ENCODE data around the gene OTX2. TPM values are rescaled to one million over a fixed set of nuclear protein-coding genes. Genes with fewer than 3 reads are reported as not detected.

The OTX2 gene
- total and polyA plus RNA-seq, 2 of the 4 experiments (the other 2 are of a cell fraction): not detected

DNA sequence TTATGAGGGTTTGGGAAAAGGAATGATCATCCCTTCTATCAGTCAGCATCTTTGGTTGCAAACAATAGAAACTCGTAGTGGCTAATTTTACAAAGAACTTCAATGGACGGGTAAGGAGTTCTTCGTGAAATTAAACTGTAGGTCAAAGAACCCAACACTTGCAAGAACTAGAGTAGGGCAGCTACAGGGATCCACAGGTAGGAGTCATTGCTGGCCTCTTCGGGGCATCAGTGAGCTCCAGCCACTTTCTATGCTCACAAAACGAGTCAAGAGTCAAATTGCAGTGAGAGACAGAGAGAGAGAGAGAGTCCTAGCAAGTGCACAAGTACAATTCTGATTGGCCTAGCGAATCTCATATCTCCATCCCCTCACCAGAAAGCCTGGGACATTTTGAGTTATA is 29.9 kb upstream of the OTX2 start:
- H3K79me1 ChIP-seq (ENCODE audit: low read depth in 1 of 2, low read length in 2 of 2): no peaks in the 10 kb centered on the region
- no peak overlapping the region for H3K9ac ChIP-seq (ENCODE audit: low read depth, low read length)
- H2AK9ac ChIP-seq (replicated peaks; ENCODE audit: low read depth, low read length, poor library complexity): no peak overlapping the region
- no peak overlapping the region for H2AFZ ChIP-seq (replicated peaks; ENCODE audit: low read length, poor library complexity)
- H2AK5ac ChIP-seq (ENCODE audit: low read depth, low read length): no peak overlapping the region
- H3K27ac ChIP-seq (ENCODE audit: insufficient read depth, low read length): no peak overlapping the region
- no peaks in the 10 kb centered on the region for H3K27me3 ChIP-seq (ENCODE audit: control insufficient read depth, insufficient read depth, low read length)
- no TSS peak for BruUV-seq (replicated peaks)
- no peak overlapping the region for H3K4me3 ChIP-seq (ENCODE audit: insufficient read depth, low read depth, low read length)
- H3K14ac ChIP-seq (replicated peaks; ENCODE audit: low read depth, low read length): no peak overlapping the region
- no peak overlapping the region for H2BK20ac ChIP-seq (ENCODE audit: low read depth, low read length)
- H2BK15ac ChIP-seq (ENCODE audit: low read depth, low read length): no peak overlapping the region
- ChIA-PET CTCF (interaction anchor here (1.5 kb wide), 1 partner anchor 25 kb away, joined by 3 read pairs; no protein-coding TSS in a partner anchor), POLR2A (ENCODE audit: unreplicated experiment) (no interaction called here)
- intact Hi-C loops (cut with micrococcal nuclease): no loop called here
- H4K5ac ChIP-seq (ENCODE audit: low read depth, low read length): no peak overlapping the region
- TF ChIP-seq FOS (IDR thresholded peaks at IDR 0.05; ENCODE audit: low read depth, low read length) (no peak), RAD21 (IDR thresholded peaks at IDR 0.05; ENCODE audit: low read length) (no peak), SMC3 (IDR thresholded peaks at IDR 0.05; ENCODE audit: low read depth, low read length) (no peak), POLR2A (IDR thresholded peaks at IDR 0.05; ENCODE audit: low read depth, low read length) (no peak), CHD1 (IDR thresholded peaks at IDR 0.05; ENCODE audit: low read depth, low read length) (no peak), NFE2L2 (IDR thresholded peaks at IDR 0.05; ENCODE audit: low read depth, low read length) (no peak), BHLHE40 (IDR thresholded peaks at IDR 0.05; ENCODE audit: low read depth, low read length) (no peak), MAZ (IDR thresholded peaks at IDR 0.05; ENCODE audit: borderline replicate concordance, low read depth, low read length) (no peak), RCOR1 (IDR thresholded peaks at IDR 0.05; ENCODE audit: insufficient replicate concordance, low read length) (no peak), MAFK (IDR thresholded peaks at IDR 0.05; ENCODE audit: low read depth, low read length) (no peak), RFX5 (IDR thresholded peaks at IDR 0.05; ENCODE audit: low read depth, low read length) (no peak), MXI1 (IDR thresholded peaks at IDR 0.05; ENCODE audit: borderline replicate concordance, low read depth, low read length) (no peak), CEBPB (IDR thresholded peaks at IDR 0.05; ENCODE audit: low read depth, low read length) (no peak)
- TF ChIP-seq, protein P1, sequence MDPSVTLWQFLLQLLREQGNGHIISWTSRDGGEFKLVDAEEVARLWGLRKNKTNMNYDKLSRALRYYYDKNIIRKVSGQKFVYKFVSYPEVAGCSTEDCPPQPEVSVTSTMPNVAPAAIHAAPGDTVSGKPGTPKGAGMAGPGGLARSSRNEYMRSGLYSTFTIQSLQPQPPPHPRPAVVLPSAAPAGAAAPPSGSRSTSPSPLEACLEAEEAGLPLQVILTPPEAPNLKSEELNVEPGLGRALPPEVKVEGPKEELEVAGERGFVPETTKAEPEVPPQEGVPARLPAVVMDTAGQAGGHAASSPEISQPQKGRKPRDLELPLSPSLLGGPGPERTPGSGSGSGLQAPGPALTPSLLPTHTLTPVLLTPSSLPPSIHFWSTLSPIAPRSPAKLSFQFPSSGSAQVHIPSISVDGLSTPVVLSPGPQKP (IDR thresholded peaks at IDR 0.05; ENCODE audit: borderline replicate concordance, low read depth, low read length): no peak
- TF ChIP-seq, protein P2, sequence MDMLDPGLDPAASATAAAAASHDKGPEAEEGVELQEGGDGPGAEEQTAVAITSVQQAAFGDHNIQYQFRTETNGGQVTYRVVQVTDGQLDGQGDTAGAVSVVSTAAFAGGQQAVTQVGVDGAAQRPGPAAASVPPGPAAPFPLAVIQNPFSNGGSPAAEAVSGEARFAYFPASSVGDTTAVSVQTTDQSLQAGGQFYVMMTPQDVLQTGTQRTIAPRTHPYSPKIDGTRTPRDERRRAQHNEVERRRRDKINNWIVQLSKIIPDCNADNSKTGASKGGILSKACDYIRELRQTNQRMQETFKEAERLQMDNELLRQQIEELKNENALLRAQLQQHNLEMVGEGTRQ (IDR thresholded peaks at IDR 0.05; ENCODE audit: low read depth, low read length): no peak
- TF ChIP-seq, protein P3, sequence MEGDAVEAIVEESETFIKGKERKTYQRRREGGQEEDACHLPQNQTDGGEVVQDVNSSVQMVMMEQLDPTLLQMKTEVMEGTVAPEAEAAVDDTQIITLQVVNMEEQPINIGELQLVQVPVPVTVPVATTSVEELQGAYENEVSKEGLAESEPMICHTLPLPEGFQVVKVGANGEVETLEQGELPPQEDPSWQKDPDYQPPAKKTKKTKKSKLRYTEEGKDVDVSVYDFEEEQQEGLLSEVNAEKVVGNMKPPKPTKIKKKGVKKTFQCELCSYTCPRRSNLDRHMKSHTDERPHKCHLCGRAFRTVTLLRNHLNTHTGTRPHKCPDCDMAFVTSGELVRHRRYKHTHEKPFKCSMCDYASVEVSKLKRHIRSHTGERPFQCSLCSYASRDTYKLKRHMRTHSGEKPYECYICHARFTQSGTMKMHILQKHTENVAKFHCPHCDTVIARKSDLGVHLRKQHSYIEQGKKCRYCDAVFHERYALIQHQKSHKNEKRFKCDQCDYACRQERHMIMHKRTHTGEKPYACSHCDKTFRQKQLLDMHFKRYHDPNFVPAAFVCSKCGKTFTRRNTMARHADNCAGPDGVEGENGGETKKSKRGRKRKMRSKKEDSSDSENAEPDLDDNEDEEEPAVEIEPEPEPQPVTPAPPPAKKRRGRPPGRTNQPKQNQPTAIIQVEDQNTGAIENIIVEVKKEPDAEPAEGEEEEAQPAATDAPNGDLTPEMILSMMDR (conservative IDR thresholded peaks at IDR 0.05; ENCODE audit: low read depth, low read length): no peak
- no peak overlapping the region for H3K56ac ChIP-seq (ENCODE audit: extremely low read depth, insufficient read depth, low read length)
- H3K18ac ChIP-seq (ENCODE audit: low read depth, low read length): no peak overlapping the region
- no peaks in the 10 kb centered on the region for H3K9me3 ChIP-seq (ENCODE audit: control insufficient read depth, insufficient read depth, low read length)
- dilution Hi-C loops (cut with HindIII; ENCODE audit: low sequenced_read_pairs, unreplicated experiment): no loop called here
- no peaks in the 10 kb centered on the region for H3K9me1 ChIP-seq (ENCODE audit: insufficient read depth, low read length)
- H3K23ac ChIP-seq (ENCODE audit: low read depth, low read length): no peak overlapping the region
- no peak overlapping the region for H2BK120ac ChIP-seq (ENCODE audit: low read depth, low read length)
- H4K91ac ChIP-seq (ENCODE audit: insufficient read depth, low read depth, low read length): no peak overlapping the region
- in situ Hi-C loops (cut with MboI; ENCODE audit: low sequenced_read_pairs): no loop called here
- WGBS, 2 experiments (ENCODE audit: extremely low coverage in 2 of 2, insufficient read length in 1 of 2): no CpG with 5 or more reads among the region's 6 CpGs
- H3K4me1 ChIP-seq (ENCODE audit: control insufficient read depth, insufficient read depth, low read length): no peaks in the 10 kb centered on the region
- ATAC-seq (ENCODE audit: low read depth) (no peak), DNase-seq (no peak)
- no peaks in the 10 kb centered on the region for H4K20me1 ChIP-seq (ENCODE audit: insufficient read depth, low read length)
- H3K4me2 ChIP-seq (ENCODE audit: low read depth, low read length): no peak overlapping the region
- H3K4ac ChIP-seq (ENCODE audit: low read depth, low read length): no peak overlapping the region
- H2BK5ac ChIP-seq (ENCODE audit: low read depth, low read length, poor library complexity, severe bottlenecking): no peak overlapping the region
- no peaks in the 10 kb centered on the region for H3K36me3 ChIP-seq (ENCODE audit: control insufficient read depth, insufficient read depth, low read length)
- H4K8ac ChIP-seq (ENCODE audit: low read depth in 2 of 2, low read length in 2 of 2): no peak overlapping the region

Data from IMR-90 (cell line).